OCI-LY1 (cell line): ENCODE results near the gene PHETA2.

Experiments used
- H2AFZ ChIP-seq: fragments of 200-600 bp; sonication (generic), shearing (Covaris generic); 2 replicates; pipeline ENCODE4 v1.6.0; 2014; ENCODE audit warnings: antibody characterized with exemption, mild to moderate bottlenecking, low read length
- H3F3A ChIP-seq: fragments of 200-600 bp; sonication (generic), shearing (Covaris generic); 2 replicates; pipeline ENCODE4 v1.6.0; 2014; ENCODE audit warnings: mild to moderate bottlenecking, antibody characterized with exemption, low read length, moderate library complexity; ENCODE audit not compliant: insufficient read depth
- H3K27ac ChIP-seq: fragments of 200-600 bp; sonication (generic); 2 replicates; pipeline ENCODE4 v1.5.1; 2014; ENCODE audit warnings: low read length, mixed run types, mild to moderate bottlenecking, low read depth; ENCODE audit not compliant: poor library complexity, severe bottlenecking
- H3K27me3 ChIP-seq: fragments of 200-600 bp; sonication (generic); 2 replicates; pipeline ENCODE4 v1.6.0; 2014; ENCODE audit warnings: antibody characterized with exemption, mild to moderate bottlenecking, low read length, moderate library complexity; ENCODE audit not compliant: insufficient read depth
- H3K36me3 ChIP-seq: fragments of 200-600 bp; sonication (generic); 2 replicates; pipeline ENCODE4 v1.6.1; 2014; ENCODE audit warnings: mild to moderate bottlenecking, antibody characterized with exemption, low read length, moderate library complexity, mixed read lengths; ENCODE audit not compliant: insufficient read depth
- H3K4me1 ChIP-seq: fragments of 200-600 bp; sonication (generic); 2 replicates; pipeline ENCODE4 v1.5.1; 2014; ENCODE audit warnings: mild to moderate bottlenecking, low read length, moderate library complexity; ENCODE audit not compliant: insufficient read depth, severe bottlenecking
- H3K4me2 ChIP-seq: fragments of 200-600 bp; sonication (generic), shearing (Covaris generic); 2 replicates; pipeline ENCODE4 v1.6.1; 2014; ENCODE audit warnings: low read length
- H3K4me3 ChIP-seq: fragments of 200-600 bp; sonication (generic); 2 replicates; pipeline ENCODE4 v1.5.1; 2014; ENCODE audit warnings: low read length, low read depth, mild to moderate bottlenecking, mixed read lengths; ENCODE audit not compliant: poor library complexity, severe bottlenecking
- H3K79me2 ChIP-seq: fragments of 200-600 bp; shearing (Covaris generic); 2 replicates; pipeline ENCODE4 v1.6.1; 2016; ENCODE audit warnings: mixed run types, low read length, mixed read lengths; ENCODE audit not compliant: insufficient read depth
- H3K9ac ChIP-seq: fragments of 200-600 bp; sonication (generic), shearing (Covaris generic); 2 replicates; pipeline ENCODE4 v1.6.1; 2014; ENCODE audit warnings: mild to moderate bottlenecking, low read length, mixed read lengths
- H3K9me2 ChIP-seq: fragments of 200-600 bp; sonication (generic), shearing (Covaris generic); 2 replicates; pipeline ENCODE4 v1.6.1; 2014; ENCODE audit warnings: low read depth, mild to moderate bottlenecking, low read length, mixed read lengths
- H3K9me3 ChIP-seq: fragments of 200-600 bp; shearing (Covaris generic); 2 replicates; pipeline ENCODE4 v1.6.1; 2014; ENCODE audit warnings: low read length, mixed read lengths
- H4K20me1 ChIP-seq: fragments of 200-600 bp; sonication (generic), shearing (Covaris generic); 2 replicates; pipeline ENCODE4 v1.6.0; 2016; ENCODE audit warnings: mild to moderate bottlenecking, low read length; ENCODE audit not compliant: insufficient read depth
- EZH2 ChIP-seq: fragments of 200-600 bp; sonication (generic), shearing (Covaris generic); IDR thresholded peaks from 2 replicates; pipeline ENCODE4 v1.8.0; 2017; ENCODE audit warnings: borderline replicate concordance, mixed run types, mild to moderate bottlenecking, antibody characterized with exemption, low read length, moderate library complexity, mixed read lengths
- TF ChIP-seq, protein P1 (sequence below): fragments of 200-600 bp; sonication (generic), shearing (Covaris generic); IDR thresholded peaks from 2 replicates; pipeline ENCODE4 v1.5.1; 2017; ENCODE audit warnings: mild to moderate bottlenecking, antibody characterized with exemption, low read length, moderate library complexity, mixed read lengths

The PHETA2 gene

DNA sequence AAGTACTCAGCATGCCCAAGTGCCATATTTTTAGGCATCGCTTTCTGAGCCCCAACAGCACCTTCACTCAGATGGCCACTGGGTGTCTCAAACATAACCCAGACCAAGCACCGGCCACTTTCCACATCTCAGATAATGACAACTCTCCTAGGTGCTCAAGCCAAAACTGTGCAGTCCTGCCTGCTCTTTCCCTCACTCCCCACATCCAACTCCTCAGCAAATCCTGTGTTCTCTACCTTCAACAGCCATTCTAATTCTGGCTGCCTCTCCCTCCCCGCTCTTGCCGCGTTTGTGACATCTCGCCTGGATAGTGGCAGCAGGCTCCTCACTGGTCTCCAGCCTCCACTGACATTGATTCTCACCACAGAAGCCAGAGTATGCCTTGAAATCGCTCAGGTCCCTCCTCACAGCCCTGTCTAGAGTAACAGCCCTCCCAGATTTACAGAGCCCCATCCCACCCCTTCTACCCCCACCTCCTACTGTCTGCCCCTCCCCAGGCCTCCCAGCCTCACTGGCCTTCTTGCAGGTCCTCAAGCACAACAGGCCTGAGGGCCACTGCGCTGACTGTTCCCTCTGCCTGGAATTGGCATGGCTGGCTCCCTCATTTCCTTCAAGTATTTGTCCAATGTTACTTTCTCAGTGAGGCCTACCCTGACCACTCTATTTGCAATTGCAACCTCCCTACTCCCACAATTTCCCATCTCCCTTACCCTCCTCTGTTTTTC, 1.3 kb upstream of the PHETA2 start:
- H2AFZ ChIP-seq, result no peak overlapping the region
- no peaks in the 10 kb centered on the region for H3K9me3 ChIP-seq
- H3K36me3 ChIP-seq, result no peaks in the 10 kb centered on the region; the same call in 1 of the 2 replicates
- no peaks in the 10 kb centered on the region for H3K27me3 ChIP-seq
- no peaks in the 10 kb centered on the region for H3K9me2 ChIP-seq
- peaks cover 18% of the 10 kb centered on the region for H3K4me1 ChIP-seq
- no peaks in the 10 kb centered on the region for H3F3A ChIP-seq
- H4K20me1 ChIP-seq, result no peaks in the 10 kb centered on the region
- TF ChIP-seq, protein P1, sequence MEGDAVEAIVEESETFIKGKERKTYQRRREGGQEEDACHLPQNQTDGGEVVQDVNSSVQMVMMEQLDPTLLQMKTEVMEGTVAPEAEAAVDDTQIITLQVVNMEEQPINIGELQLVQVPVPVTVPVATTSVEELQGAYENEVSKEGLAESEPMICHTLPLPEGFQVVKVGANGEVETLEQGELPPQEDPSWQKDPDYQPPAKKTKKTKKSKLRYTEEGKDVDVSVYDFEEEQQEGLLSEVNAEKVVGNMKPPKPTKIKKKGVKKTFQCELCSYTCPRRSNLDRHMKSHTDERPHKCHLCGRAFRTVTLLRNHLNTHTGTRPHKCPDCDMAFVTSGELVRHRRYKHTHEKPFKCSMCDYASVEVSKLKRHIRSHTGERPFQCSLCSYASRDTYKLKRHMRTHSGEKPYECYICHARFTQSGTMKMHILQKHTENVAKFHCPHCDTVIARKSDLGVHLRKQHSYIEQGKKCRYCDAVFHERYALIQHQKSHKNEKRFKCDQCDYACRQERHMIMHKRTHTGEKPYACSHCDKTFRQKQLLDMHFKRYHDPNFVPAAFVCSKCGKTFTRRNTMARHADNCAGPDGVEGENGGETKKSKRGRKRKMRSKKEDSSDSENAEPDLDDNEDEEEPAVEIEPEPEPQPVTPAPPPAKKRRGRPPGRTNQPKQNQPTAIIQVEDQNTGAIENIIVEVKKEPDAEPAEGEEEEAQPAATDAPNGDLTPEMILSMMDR, result no peak
- TF ChIP-seq EZH2, result no peak
- H3K79me2 ChIP-seq, result no peaks in the 10 kb centered on the region
- H3K9ac ChIP-seq, result no peak overlapping the region
- H3K27ac ChIP-seq, result no peak overlapping the region
- H3K4me2 ChIP-seq, result no peak overlapping the region
- H3K4me3 ChIP-seq, result no peak overlapping the region

DNA sequence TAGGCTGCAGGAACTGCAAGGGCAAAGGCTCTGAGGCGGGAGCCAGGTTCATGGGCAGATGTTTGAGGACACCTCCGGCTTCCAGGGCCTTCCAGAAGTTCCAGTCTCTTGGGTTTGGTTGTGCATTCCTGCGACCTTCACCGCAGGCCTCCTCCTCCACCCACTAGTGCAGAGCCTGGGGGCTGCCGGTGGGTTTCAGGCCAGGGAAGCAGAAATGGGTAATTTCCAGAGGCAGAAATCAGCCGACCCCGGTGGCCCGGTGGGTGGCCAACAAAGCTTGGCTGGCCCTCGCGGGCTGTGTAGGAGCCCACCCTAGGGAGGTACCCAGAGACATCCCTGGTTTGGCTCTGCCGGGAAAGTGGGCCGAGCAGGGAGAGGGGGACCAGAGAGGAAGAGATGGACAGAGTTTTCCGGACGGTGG, 417 bp upstream of the PHETA2 start:
- no peak overlapping the region for H3K9ac ChIP-seq
- H3K9me3 ChIP-seq, result no peaks in the 10 kb centered on the region
- no peaks in the 10 kb centered on the region for H3K27me3 ChIP-seq
- H3K4me2 ChIP-seq, result no peak overlapping the region
- TF ChIP-seq, protein P1, result no peak
- no peak for TF ChIP-seq EZH2
- no peaks in the 10 kb centered on the region for H3F3A ChIP-seq
- no peaks in the 10 kb centered on the region for H3K9me2 ChIP-seq
- no peak overlapping the region for H2AFZ ChIP-seq
- H3K27ac ChIP-seq, result no peak overlapping the region
- H3K4me1 ChIP-seq, result peaks cover 21% of the 10 kb centered on the region
- H3K36me3 ChIP-seq, result no peaks in the 10 kb centered on the region; the same call in 1 of the 2 replicates
- H4K20me1 ChIP-seq, result no peaks in the 10 kb centered on the region
- H3K4me3 ChIP-seq, result no peak overlapping the region
- H3K79me2 ChIP-seq, result no peaks in the 10 kb centered on the region

DNA sequence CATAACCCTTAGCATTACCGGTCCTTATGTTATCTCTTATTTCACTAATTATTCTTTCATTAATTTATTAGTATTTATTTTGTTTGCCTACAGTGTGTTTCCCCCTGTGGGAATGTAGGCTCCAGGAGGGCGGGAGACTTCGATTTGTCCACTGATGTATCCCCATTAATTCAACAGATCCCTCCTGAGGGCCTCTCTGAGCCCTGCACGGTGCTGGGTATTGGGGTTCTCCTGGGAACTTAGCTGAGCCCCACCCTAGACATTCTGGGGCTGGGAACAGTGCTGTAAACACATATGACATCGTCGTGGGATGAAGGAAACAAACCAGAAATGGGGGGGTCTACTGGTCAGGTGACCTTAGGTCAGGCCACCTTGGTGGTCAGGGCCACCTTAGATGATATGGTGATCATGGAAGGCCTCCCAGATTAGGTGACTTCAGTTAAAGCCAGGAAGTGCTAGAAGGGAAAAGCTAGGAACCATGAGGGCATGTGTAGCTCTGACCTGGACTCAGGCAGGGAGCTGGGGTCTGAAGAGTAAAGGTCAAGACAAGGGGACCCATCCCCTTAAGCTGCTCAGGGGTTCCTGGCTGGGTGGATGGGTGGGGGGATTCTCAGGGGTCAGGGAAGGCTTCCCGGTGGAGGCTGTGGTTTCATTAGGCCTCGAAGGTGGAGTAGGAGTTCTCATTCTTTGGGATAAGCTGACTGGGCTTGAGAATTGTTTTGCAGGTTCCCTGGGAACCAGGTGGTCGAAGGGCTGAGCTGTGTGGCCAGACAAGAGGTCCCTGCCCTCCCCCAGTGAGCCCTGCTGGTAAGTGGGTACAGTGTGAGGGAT, 1.0 kb downstream of the PHETA2 start:
- TF ChIP-seq, protein P1, result no peak
- TF ChIP-seq EZH2, result no peak
- Histone ChIP-seq H3K36me3 (no peaks in the 10 kb centered on the region; the same call in 1 of the 2 replicates), H3K9ac (no peak overlapping the region), H3F3A (no peaks in the 10 kb centered on the region), H3K27ac (no peak overlapping the region), H3K4me1 (peaks cover 21% of the 10 kb centered on the region), H3K4me2 (no peak overlapping the region), H3K9me3 (no peaks in the 10 kb centered on the region), H3K27me3 (no peaks in the 10 kb centered on the region), H4K20me1 (no peaks in the 10 kb centered on the region), H3K4me3 (no peak overlapping the region), H2AFZ (no peak overlapping the region), H3K79me2 (peaks cover under 1% of the 10 kb centered on the region; the same call in 1 of the 2 replicates), H3K9me2 (no peaks in the 10 kb centered on the region)
